GM12878 (cell line): ENCODE results near the gene RECQL5. TPM values are rescaled to one million over a fixed set of nuclear protein-coding genes. Genes with fewer than 3 reads are reported as not detected.

Experiments
- ATAC-seq: fragments of 200-7000 bp; cut with Tn5 transposase; 3 replicates; pipeline ENCODE4 v1.9.1; 2020; ENCODE audit warnings: mild to moderate bottlenecking, moderate library complexity
- BruUV-seq: library from RNA; stranded (reverse); fragments of 400-500 nt; replicated peaks from 2 replicates; lab custom pipeline; 2021; lab: Mats Ljungman, UMichigan
- CTCF ChIA-PET: fragments of 300-600 bp; sonication (Branson Sonifier 250); formaldehyde crosslinking; extraction: SDS; loops from one replicate; lab custom pipeline; 2021; ENCODE audit warnings: inconsistent platforms; lab: Yijun Ruan, JAX
- POLR2A ChIA-PET: fragments of 350-600 bp; formaldehyde crosslinking; extraction: SDS; loops from one replicate; lab custom pipeline; 2021; ENCODE audit warnings: inconsistent platforms; lab: Charles Lee
- RAD21 ChIA-PET: fragments of 300-600 bp; sonication (Branson Sonifier 250); formaldehyde crosslinking; loops from one replicate; lab custom pipeline; 2023; ENCODE audit warnings: antibody characterized with exemption; ENCODE audit not compliant: unreplicated experiment; lab: Charles Lee
- SMC1A ChIA-PET: fragments of 300-600 bp; sonication (Branson Sonifier 250); formaldehyde crosslinking; loops from one replicate; lab custom pipeline; 2023; ENCODE audit not compliant: unreplicated experiment, uncharacterized antibody; lab: Charles Lee
- DNase-seq: peaks from one replicate; pipeline ENCODE4 v3.0.0-alpha.2; 2011; ENCODE audit warnings: low read depth, low spot score
- FAIRE-seq: peaks from 3 replicates; lab custom pipeline; 2011; peaks lifted over from hg19 to GRCh38; lab: Jason Lieb, UNC
- H2AFZ ChIP-seq: 2 replicates; pipeline ENCODE4 v1.6.0; 2011; ENCODE audit warnings: low read depth, low read length, control low read depth; ENCODE audit not compliant: control insufficient read depth
- H3K27ac ChIP-seq: 2 replicates; pipeline ENCODE4 v1.5.1; 2011; ENCODE audit warnings: control low read depth; ENCODE audit not compliant: control insufficient read depth, insufficient read depth
- H3K27me3 ChIP-seq, 2 experiments: replicated peaks in 1 of 2; 2 replicates each; pipeline versions ENCODE4 v1.6.0 to v1.6.1; 2011; ENCODE audit warnings: low read length in 1 of 2; ENCODE audit not compliant: control insufficient read depth in 2 of 2, insufficient read depth in 2 of 2
- H3K36me3 ChIP-seq, 2 experiments: 2 replicates each; pipeline ENCODE4 v1.5.1; 2011; ENCODE audit warnings: low read length in 1 of 2; ENCODE audit not compliant: control insufficient read depth in 2 of 2, insufficient read depth in 2 of 2
- H3K4me1 ChIP-seq: 2 replicates; pipeline ENCODE4 v1.6.1; 2011; ENCODE audit warnings: mild to moderate bottlenecking, low read length, moderate library complexity, mixed read lengths; ENCODE audit not compliant: control insufficient read depth, insufficient read depth
- H3K4me2 ChIP-seq: 2 replicates; pipeline ENCODE4 v1.6.0; 2011; ENCODE audit warnings: control low read depth; ENCODE audit not compliant: control insufficient read depth, insufficient read depth
- H3K4me3 ChIP-seq: fragments of 200-600 bp; sonication (generic); 2 replicates; pipeline ENCODE4 v1.5.1; 2016
- H3K79me2 ChIP-seq: 2 replicates; pipeline ENCODE4 v1.6.0; 2011; ENCODE audit warnings: low read length; ENCODE audit not compliant: control insufficient read depth, insufficient read depth
- H3K9ac ChIP-seq: 2 replicates; pipeline ENCODE4 v1.8.0; 2011; ENCODE audit warnings: low read length, control low read depth, mixed read lengths; ENCODE audit not compliant: control insufficient read depth, insufficient read depth
- H3K9me3 ChIP-seq: replicated peaks from 3 replicates; pipeline ENCODE4 v1.5.1; 2011; ENCODE audit warnings: mild to moderate bottlenecking, low read length; ENCODE audit not compliant: control insufficient read depth, insufficient read depth
- H4K20me1 ChIP-seq: 2 replicates; pipeline ENCODE4 v1.6.0; 2011; ENCODE audit not compliant: control insufficient read depth, insufficient read depth
- ATF7 ChIP-seq: fragments of 450-650 bp; IDR thresholded peaks from 2 replicates; pipeline ENCODE4 v1.6.1; 2016; ENCODE audit warnings: low read depth, mild to moderate bottlenecking
- BRCA1 ChIP-seq: IDR thresholded peaks from 2 replicates; pipeline ENCODE4 v1.6.1; 2011; ENCODE audit warnings: low read depth, low read length, improper control_type of control experiment
- IKZF1 ChIP-seq: fragments of 450-650 bp; conservative IDR thresholded peaks from 2 replicates; pipeline ENCODE4 v1.6.1; 2017; ENCODE audit warnings: antibody characterized with exemption, mild to moderate bottlenecking
- JUNB ChIP-seq: IDR thresholded peaks from 2 replicates; pipeline ENCODE4 v1.6.1; 2016; ENCODE audit warnings: antibody characterized with exemption, mild to moderate bottlenecking
- POLR2AphosphoS2 ChIP-seq: IDR thresholded peaks from 2 replicates; pipeline ENCODE4 v1.6.1; 2011; ENCODE audit warnings: low read depth, mild to moderate bottlenecking, low read length, improper control_type of control experiment, moderate library complexity
- POU2F2 ChIP-seq: IDR thresholded peaks from 3 replicates; pipeline ENCODE4 v1.6.1; 2011; ENCODE audit warnings: low read depth, mild to moderate bottlenecking, low read length, borderline replicate concordance
- SIX5 ChIP-seq: IDR thresholded peaks from 2 replicates; pipeline ENCODE4 v1.6.1; 2011; ENCODE audit warnings: mild to moderate bottlenecking, low read depth, low read length, moderate library complexity; ENCODE audit not compliant: severe bottlenecking
- SPI1 ChIP-seq: IDR thresholded peaks from 2 replicates; pipeline ENCODE4 v1.6.1; 2011; ENCODE audit warnings: low read depth, mild to moderate bottlenecking, low read length, moderate library complexity, borderline replicate concordance; ENCODE audit not compliant: insufficient read depth
- ZNF622 ChIP-seq: fragments of 450-650 bp; IDR thresholded peaks from 2 replicates; pipeline ENCODE4 v1.6.1; 2017; ENCODE audit warnings: mild to moderate bottlenecking, inconsistent platforms
- WGBS: methylation state at CpG from one replicate; pipeline ENCODE4 v1.1.6; 2016; ENCODE audit warnings: low lambda C conversion rate; ENCODE audit not compliant: insufficient replicate concordance, insufficient coverage; ENCODE audit errors: missing lambda C conversion rate; 5-methylcytosine and 5-hydroxymethylcytosine counted together
- in situ Hi-C: fragments of 300-500 bp; cut with MboI; formaldehyde crosslinking; loops from 9 replicates; pipeline ENCODE4 v1.14.3; 2018; ENCODE audit warnings: mixed read lengths
- intact Hi-C: fragments of 100-400 bp; cut with micrococcal nuclease; formaldehyde crosslinking; loops from one replicate; pipeline ENCODE4 v1.14.2; 2022; ENCODE audit not compliant: unreplicated experiment
- polyA plus RNA-seq, 11 experiments: library from polyadenylated mRNA; depleted of rRNA in 4 of 11; unstranded in 6 of 11; stranded (reverse) in 5 of 11; fragments of >200 nt; fragmentation: Nextera tagmentation in 4 of 11; fragmentation: Illumina TruSeq in 1 of 11; extraction: Ambion mirVana in 4 of 11; extraction: Trizol in 1 of 11; gene quantifications; 1 replicate in 1 of 11; 2 replicates in 10 of 11; pipeline versions ENCODE4 v1.2.1 to v1.2.3, GENCODE V29; 2011 to 2016; ENCODE audit warnings: inconsistent platforms in 2 of 11, missing spikeins in 2 of 11, low read depth in 1 of 11
- total RNA-seq, 4 experiments: library from RNA; depleted of rRNA in 3 of 4; stranded (reverse); fragments of >200 nt in 3 of 4; fragmentation: Illumina TruSeq in 1 of 4; extraction: Trizol in 1 of 4; gene quantifications; 2 replicates each; pipeline versions ENCODE4 v1.2.1 to v1.2.3, GENCODE V29; 2013 to 2021
- TF ChIP-seq, protein P1 (sequence below): fragments of 450-650 bp; IDR thresholded peaks from 2 replicates; pipeline ENCODE4 v1.6.1; 2016; ENCODE audit warnings: mild to moderate bottlenecking
- TF ChIP-seq, protein P2 (sequence below): fragments of 150-350 bp; IDR thresholded peaks from 2 replicates; pipeline ENCODE4 v1.6.1; 2014; ENCODE audit warnings: mild to moderate bottlenecking, low read depth, low read length
- TF ChIP-seq, protein P3 (sequence below), 3 experiments: IDR thresholded peaks in 2 of 3; conservative IDR thresholded peaks in 1 of 3; 2 replicates each; pipeline ENCODE4 v1.5.1; 2011; ENCODE audit warnings: low read depth in 3 of 3, low read length in 3 of 3, mild to moderate bottlenecking in 3 of 3, control low read depth in 2 of 3, moderate library complexity in 2 of 3, inconsistent platforms in 1 of 3, mixed read lengths in 1 of 3; ENCODE audit not compliant: control insufficient read depth in 2 of 3, insufficient read depth in 1 of 3; ENCODE audit errors: extremely low read depth in 1 of 3
- TF ChIP-seq, protein P4 (sequence below): IDR thresholded peaks from 2 replicates; pipeline ENCODE4 v1.6.1; 2011; ENCODE audit warnings: borderline replicate concordance, low read depth, mild to moderate bottlenecking, moderate library complexity, mixed read lengths, low read length; ENCODE audit not compliant: insufficient read depth; ENCODE audit errors: extremely low read length

The RECQL5 gene
- total and polyA plus RNA-seq, 10 of the 15 experiments (the other 5 are each of a cell fraction or from before 2014, with no cell fraction given): 3.6 to 30.6 (median 20.1) TPM

DNA sequence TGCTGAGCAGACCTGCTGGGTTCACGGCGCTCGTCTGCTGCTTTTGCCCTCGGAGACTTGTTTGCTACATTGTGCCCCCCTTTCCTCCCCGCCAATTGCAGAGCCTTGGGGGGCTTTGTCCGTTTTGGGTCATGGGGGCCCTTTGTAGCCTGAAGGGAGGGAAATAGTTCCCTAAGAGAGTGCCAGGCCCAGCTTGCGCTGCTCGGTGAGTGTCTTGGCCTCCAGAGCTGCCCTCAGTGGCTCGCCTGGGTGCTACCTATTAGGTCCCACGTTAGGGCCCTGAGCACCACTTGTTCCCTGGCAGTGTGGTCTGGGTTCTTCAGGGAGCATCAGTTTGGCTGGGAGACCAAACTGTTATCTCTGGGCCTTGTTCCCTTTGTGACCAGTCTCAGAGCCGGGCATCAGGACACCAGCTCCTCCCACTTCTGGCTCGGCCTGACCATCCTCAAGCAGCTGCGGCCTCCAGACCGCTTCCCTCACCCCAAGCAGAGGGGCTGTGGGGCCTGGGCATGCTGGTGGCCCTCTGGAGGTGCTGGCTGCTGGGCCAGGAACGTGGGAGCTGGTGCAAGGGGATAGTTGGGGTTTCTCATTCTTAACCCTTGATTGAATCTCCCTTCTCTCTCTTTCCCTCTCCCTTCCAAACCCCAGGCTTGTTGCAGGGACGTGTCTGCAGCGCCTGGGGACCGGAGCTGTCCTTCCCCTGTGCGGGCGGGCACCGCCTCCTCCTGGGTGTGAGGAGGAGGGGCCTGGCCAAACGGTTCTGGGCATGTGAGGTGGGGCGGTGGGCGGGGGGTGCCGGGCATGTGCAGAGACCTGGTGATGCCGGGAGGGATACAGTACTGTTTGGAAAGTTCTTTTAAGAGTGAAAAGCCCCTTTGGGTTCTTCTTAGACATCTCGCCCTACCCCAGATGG lies 38.3 kb upstream of the RECQL5 start (continued):
- TF ChIP-seq, protein P1, sequence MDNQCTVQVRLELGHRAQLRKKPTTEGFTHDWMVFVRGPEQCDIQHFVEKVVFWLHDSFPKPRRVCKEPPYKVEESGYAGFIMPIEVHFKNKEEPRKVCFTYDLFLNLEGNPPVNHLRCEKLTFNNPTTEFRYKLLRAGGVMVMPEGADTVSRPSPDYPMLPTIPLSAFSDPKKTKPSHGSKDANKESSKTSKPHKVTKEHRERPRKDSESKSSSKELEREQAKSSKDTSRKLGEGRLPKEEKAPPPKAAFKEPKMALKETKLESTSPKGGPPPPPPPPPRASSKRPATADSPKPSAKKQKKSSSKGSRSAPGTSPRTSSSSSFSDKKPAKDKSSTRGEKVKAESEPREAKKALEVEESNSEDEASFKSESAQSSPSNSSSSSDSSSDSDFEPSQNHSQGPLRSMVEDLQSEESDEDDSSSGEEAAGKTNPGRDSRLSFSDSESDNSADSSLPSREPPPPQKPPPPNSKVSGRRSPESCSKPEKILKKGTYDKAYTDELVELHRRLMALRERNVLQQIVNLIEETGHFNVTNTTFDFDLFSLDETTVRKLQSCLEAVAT: no peak

DNA sequence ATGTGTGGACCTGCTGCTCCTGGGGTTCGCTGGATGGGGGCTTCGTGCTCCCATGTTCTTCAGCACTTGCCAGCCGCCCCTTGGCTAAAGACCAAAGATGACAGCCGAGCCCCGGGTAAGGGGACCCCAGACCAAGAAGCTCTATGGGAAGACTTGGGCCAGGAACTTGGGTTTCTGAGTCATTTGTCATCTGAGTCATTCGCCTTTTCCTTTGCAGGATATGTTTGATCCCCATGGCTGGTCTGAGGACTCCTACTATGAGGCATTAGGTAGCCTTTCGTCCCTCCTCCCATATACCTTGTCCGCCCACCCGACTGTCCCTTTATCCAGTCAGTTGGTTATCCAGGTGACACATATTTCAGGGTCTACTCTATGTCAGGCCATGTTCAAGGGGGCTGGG lies 36.6 kb upstream of the RECQL5 start:
- no peaks in the 10 kb centered on the region for H3K9me3 ChIP-seq
- no peak for DNase-seq
- H3K27me3 ChIP-seq: no peaks in the 10 kb centered on the region
- H3K27ac ChIP-seq: no peak overlapping the region
- no peaks in the 10 kb centered on the region for H3K79me2 ChIP-seq
- ATAC-seq: no peak
- RAD21 ChIA-PET: no interaction called here
- no peak for FAIRE-seq
- SMC1A ChIA-PET: interaction anchor here (1.0 kb wide), 2 partner anchors 15 to 17 kb away, joined by 3 to 4 read pairs; no protein-coding TSS in a partner anchor
- no peak overlapping the region for H3K9ac ChIP-seq
- H3K36me3 ChIP-seq: peaks cover 47 to 49% of the 10 kb centered on the region in 2 experiments
- no TSS peak for BruUV-seq
- no peaks in the 10 kb centered on the region for H4K20me1 ChIP-seq
- in situ Hi-C loops: no loop called here
- no peak overlapping the region for H3K4me2 ChIP-seq
- H3K4me3 ChIP-seq: no peak overlapping the region
- 95% methylated on average over 9 of the region's 9 CpGs for WGBS
- no peaks in the 10 kb centered on the region for H3K4me1 ChIP-seq
- no peak overlapping the region for H2AFZ ChIP-seq
- intact Hi-C loops: no loop called here
- POLR2A ChIA-PET: interaction anchor here (1.4 kb wide), 1 partner anchor 13 kb away, joined by 3 read pairs; no protein-coding TSS in a partner anchor
- CTCF ChIA-PET: interaction anchor here (1.3 to 2.8 kb wide), 2 partner anchors 15 to 44 kb away, joined by 3 to 7 read pairs; no protein-coding TSS in a partner anchor
- TF ChIP-seq SPI1 (no peak), POU2F2 (no peak), IKZF1 (no peak), POLR2AphosphoS2 (no peak), BRCA1 (no peak), SIX5 (no peak), JUNB (no peak), ATF7 (no peak), ZNF622 (no peak)
- TF ChIP-seq, protein P2, sequence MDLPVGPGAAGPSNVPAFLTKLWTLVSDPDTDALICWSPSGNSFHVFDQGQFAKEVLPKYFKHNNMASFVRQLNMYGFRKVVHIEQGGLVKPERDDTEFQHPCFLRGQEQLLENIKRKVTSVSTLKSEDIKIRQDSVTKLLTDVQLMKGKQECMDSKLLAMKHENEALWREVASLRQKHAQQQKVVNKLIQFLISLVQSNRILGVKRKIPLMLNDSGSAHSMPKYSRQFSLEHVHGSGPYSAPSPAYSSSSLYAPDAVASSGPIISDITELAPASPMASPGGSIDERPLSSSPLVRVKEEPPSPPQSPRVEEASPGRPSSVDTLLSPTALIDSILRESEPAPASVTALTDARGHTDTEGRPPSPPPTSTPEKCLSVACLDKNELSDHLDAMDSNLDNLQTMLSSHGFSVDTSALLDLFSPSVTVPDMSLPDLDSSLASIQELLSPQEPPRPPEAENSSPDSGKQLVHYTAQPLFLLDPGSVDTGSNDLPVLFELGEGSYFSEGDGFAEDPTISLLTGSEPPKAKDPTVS: no peak
- TF ChIP-seq, protein P3, sequence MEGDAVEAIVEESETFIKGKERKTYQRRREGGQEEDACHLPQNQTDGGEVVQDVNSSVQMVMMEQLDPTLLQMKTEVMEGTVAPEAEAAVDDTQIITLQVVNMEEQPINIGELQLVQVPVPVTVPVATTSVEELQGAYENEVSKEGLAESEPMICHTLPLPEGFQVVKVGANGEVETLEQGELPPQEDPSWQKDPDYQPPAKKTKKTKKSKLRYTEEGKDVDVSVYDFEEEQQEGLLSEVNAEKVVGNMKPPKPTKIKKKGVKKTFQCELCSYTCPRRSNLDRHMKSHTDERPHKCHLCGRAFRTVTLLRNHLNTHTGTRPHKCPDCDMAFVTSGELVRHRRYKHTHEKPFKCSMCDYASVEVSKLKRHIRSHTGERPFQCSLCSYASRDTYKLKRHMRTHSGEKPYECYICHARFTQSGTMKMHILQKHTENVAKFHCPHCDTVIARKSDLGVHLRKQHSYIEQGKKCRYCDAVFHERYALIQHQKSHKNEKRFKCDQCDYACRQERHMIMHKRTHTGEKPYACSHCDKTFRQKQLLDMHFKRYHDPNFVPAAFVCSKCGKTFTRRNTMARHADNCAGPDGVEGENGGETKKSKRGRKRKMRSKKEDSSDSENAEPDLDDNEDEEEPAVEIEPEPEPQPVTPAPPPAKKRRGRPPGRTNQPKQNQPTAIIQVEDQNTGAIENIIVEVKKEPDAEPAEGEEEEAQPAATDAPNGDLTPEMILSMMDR (IDR thresholded peaks at IDR 0.05 in 2 of 3, conservative IDR thresholded peaks at IDR 0.05 in 1 of 3; ENCODE audit: control insufficient read depth in 2 of 3, extremely low read depth in 1 of 3, insufficient read depth in 1 of 3, low read depth in 3 of 3, low read length in 3 of 3): no peak
- TF ChIP-seq, protein P4, sequence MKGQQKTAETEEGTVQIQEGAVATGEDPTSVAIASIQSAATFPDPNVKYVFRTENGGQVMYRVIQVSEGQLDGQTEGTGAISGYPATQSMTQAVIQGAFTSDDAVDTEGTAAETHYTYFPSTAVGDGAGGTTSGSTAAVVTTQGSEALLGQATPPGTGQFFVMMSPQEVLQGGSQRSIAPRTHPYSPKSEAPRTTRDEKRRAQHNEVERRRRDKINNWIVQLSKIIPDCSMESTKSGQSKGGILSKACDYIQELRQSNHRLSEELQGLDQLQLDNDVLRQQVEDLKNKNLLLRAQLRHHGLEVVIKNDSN: no peak
